ENCODE data around the gene DAG1.
"Not testable (repeated sequence)": the region's sequence is repeated elsewhere in the genome, so short reads cannot be mapped to it uniquely, and the experiment has no call there.

The DAG1 gene

DNA sequence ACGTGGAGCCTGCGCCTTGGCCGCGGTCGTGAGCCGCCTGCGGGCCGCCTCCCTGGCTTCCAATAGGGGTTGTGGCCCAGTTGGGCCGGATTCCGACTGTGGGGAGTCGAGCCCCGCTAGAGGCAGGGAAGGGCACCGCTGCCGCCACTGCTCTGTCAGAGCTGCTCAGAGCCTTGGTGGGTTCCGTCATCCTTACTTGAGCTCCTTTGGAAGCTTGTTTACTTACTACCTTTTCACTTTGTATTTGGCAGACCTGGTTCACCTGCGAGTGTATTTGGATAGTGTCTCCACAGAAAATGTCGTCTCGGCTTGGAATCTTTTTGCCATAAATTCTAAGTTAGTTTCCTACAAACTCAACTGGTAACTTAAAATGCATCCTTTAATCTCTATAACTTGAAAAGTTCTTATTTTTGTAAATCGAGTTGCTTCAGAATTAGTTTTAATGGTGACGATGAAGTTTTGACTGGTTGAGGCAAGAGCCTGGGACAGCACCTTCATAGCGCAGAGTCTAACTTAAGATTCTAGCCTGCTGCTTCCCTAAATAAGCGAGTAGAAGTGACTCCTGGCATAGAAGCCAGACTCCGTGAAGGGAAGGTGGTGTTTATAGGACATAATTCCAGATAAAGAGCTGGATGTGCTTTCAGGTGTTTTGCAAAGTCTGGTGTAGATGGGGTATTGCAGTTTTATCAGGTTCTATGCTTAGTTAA, 800 bp downstream of the DAG1 start:
- no peak for FAIRE-seq

GRCh38 chr3:49471856-49472495, 1.9 kb downstream of the DAG1 start:
- no peak for FAIRE-seq

- FAIRE-seq, result no peak
Observed at GRCh38 chr3:49476563-49476962, 6.5 kb downstream of the DAG1 start.

GRCh38 chr3:49482766-49483165, 12.7 kb downstream of the DAG1 start:
- FAIRE-seq, result no peak

- FAIRE-seq, result no peak
Observed at GRCh38 chr3:49484471-49484870, 14.4 kb downstream of the DAG1 start.

- no peak for FAIRE-seq
Observed at GRCh38 chr3:49489247-49489646, 19.2 kb downstream of the DAG1 start.

GRCh38 chr3:49492969-49493368, 22.9 kb downstream of the DAG1 start:
- FAIRE-seq, result no peak

GRCh38 chr3:49493901-49494300, 23.8 kb downstream of the DAG1 start:
- FAIRE-seq, result no peak

DNA sequence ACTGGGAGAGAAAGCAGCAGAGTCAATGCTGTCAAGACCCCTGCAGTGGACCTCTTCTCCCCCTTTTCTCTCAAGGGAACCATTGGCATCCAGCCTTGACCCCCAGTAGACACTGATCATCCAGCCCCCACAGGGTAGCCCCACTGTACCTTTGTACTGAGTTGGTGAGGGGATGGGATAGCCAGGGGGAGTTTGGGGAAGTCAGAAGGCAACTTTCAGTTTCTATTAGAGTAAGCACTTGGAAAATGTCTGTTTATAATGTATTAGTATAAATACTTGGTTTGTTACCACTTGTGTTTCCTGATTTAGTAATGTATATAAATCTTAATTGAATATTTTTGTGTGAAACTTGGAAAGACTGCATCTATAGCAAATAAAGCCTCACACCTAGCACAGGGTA, 25.0 kb downstream of the DAG1 start:
- no peak for FAIRE-seq

DNA sequence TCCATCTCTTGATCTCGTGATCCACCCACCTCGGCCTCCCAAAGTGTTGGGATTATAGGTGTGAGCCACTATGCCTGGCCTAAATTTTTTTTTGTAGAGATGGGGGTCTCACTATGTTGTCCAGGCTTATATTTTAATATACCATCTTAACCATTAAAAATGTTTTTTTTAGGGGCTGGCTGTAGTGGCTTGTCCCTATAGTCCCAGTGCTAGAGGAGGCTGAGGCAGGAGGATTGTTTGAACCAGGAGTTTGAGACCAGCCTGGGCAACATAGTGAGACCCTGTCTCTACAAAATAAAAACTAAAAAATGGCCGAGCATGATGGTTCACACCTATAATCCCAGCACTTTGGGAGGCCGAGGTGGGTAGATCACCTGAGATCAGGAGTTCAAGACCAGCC, 26.8 kb downstream of the DAG1 start:
- FAIRE-seq, result not testable (repeated sequence)

DNA sequence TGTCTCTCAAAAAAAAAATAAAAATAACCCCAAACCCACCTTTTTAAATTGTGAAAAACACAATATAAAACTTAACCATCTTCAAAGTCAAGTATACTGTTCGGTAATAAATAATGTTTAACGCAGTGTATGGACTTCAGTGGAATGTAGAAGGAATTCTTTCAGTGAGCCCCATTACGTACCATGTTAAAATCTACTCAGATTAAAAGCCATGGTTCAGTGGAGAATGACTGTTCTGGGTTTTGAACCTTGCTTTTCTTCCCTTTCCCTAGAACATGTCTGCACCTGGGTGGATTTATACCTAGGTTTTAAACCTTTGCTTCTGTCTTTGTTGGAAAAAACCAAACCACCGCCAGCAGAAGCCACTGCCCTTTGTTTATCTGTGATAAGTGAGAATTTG, 27.5 kb downstream of the DAG1 start:
- no peak for FAIRE-seq

DNA sequence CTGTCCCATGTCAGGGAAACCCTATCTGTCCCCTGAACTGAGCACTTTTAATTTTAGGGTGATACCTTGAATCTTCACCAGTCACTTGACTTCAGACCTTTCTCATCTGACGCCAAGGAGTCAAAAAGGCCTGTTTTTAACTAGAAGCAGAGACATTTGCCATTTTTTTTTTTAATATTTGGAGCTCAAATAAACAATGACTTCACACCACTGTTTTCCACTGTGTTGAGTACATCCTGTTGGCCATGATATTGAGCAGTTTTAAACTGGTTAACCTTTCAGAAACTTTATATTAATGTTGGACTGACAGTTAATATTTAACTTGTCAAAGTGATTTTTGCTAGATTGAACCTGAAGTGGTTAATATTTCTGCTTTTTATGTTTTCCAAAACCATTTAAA, 28.2 kb downstream of the DAG1 start:
- FAIRE-seq, result no peak

DNA sequence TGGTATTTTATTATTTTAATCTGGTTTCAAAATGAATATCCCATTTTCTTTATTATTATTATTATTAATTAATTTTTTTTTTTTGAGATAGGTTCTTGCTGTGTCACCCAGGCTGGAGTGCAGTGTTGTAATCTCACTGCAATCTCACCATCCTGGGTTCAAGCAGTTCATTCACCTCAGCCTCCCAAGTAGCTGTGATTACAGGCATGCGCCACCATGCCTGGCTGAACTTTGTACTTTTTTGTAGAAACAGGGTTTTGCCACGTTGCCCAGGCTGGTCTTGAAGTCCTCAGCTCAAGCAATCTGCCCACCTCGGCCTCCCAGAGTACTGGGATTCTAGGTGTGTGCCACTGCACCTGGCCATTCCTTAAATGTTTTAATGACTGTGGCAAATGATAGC, 28.6 kb downstream of the DAG1 start:
- FAIRE-seq, result no peak

GRCh38 chr3:49500205-49500731, 30.2 kb downstream of the DAG1 start:
- no peak for FAIRE-seq

GRCh38 chr3:49500732-49501609, 30.9 kb downstream of the DAG1 start:
- FAIRE-seq, result no peak

GRCh38 chr3:49501842-49502241, 31.8 kb downstream of the DAG1 start:
- no peak for FAIRE-seq

DNA sequence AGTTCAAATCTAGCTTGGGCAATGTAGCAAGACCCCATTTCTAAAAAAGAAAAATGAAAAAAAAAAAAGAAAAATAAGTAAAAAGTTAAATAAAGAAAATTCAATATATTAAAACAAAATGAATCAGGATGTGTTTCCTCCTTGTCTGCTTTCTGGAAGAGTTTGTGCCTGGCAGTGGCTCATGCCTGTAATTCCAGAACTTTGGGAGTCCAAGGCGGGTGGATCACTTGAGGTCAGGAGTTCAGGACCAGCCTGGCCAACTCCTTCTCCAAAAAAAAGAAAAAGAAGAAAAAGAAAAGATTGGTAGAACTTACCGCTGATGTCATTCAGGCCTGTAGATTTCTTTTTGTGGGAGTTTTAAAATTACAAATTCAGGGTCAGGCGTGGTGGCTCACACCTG, 36.8 kb downstream of the DAG1 start:
- FAIRE-seq, result no peak

DNA sequence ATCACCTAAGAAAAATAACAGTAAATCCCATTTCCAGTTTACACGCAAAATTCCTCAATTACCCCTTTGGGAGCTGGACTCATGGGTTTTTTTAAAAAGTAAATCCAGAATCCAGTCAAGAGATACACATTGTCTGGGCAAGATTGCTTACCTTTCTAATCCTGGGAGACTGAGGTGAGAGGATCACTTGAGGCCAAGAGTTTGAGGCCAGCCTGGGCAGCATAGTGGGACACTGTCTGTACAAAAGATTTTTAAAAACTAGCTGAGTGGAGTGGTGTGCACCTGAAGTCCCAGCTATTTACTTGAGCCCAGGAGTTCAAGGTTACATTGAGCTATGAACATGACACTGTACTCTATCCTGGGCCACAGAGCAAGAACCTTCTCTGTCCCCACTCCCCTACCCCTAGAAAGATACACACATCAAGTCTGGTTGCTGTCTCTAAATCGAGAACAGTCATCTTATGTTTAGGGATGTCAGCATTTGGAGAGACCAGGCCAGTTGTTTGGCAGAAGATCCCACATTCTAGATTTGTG, 39.0 kb downstream of the DAG1 start:
- FAIRE-seq, result no peak

GRCh38 chr3:49511639-49512038, 41.6 kb downstream of the DAG1 start:
- no peak for FAIRE-seq

DNA sequence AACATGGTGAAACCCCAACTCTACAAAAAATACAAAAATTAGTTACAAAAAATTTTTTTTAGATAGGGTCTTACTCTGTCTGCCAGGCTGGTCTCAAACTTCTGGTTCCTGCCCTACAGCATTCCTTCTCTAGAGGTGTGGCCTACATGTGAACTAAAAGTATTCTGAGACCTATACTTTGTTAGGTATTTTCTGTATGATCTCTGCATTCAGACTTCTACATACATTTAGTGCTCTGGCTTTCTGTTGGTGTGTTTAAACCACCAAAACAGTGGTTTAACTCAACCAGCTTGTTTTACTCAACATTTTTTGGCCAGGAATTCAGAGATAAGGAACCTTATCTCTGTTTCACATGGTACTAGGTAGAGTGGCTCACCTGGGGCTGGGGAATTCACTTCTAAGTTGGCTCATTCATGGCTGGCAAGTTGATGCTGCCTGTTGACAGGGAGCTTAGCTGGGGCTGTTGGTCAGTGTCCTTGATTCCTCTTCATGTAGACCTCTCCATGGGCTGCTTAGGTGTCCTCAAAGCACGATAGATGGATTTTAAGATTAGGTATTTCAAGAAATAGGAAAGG, 42.8 kb downstream of the DAG1 start:
- FAIRE-seq, result no peak

GRCh38 chr3:49513494-49514124, 43.5 kb downstream of the DAG1 start:
- no peak for FAIRE-seq

DNA sequence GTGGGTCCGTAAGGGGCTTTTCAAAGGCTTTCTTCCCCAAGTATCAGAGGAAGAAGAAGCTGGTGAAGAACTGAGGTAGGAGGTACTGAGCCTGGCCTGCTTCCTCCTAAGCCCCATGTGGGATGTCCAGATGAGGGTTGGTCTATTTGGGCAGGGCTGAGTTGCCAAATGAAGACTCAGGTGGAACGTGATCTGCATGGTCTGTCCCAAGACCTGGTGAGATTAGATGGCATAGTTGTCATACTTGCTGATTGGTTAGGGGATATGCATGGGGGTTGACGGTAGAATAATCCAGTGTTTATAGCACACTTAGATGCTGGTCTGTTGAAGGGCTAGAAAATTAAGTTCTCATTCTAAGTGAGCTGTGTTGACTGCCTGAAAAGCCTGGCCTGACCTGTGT, 47.9 kb downstream of the DAG1 start:
- FAIRE-seq, result no peak

DNA sequence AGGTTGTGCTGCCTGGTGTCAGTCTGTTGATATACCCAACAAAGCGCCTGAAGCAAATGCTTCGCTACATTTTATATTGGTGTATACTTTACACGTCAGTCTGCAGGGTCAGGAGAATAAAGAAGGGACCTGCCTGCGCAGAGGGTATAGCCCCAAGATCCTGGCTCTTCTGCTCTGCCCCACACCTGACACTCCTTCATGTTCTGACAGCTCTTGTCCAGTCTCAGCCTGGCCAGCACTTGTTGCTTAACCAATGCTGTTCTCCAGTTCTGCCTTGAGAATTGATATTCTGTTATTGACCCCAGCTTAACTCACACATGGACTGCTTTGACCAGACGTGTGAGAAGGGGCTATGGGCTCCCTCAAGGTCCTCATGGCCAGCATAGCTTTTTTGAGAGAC, 48.4 kb downstream of the DAG1 start:
- no peak for FAIRE-seq

Data from TTC549 (cell line).